ENCODE data around the gene IQGAP3. TPM values are rescaled to one million over a fixed set of nuclear protein-coding genes. Genes with fewer than 3 reads are reported as not detected.

Gene IQGAP3
- total RNA-seq, 1 experiment from 2014 or later, result 93.6 TPM

- no peaks in the 10 kb centered on the region for H3K9me3 Mint-ChIP-seq (ENCODE audit: low read depth, unreplicated experiment)
- H3K27me3 Mint-ChIP-seq (ENCODE audit: unreplicated experiment), result no peaks in the 10 kb centered on the region
- H3K4me3 Mint-ChIP-seq (ENCODE audit: low read depth, unreplicated experiment), result no peak overlapping the region
- no peak for DNase-seq
- CTCF ChIA-PET, result interaction anchor here (0.6 kb wide), 1 partner anchor 21 kb away, joined by 3 read pairs; no protein-coding TSS in a partner anchor
- no peaks in the 10 kb centered on the region for H3K4me1 Mint-ChIP-seq (ENCODE audit: low read depth, unreplicated experiment)
- TF ChIP-seq CTCF (IDR thresholded peaks at IDR 0.05; ENCODE audit: unreplicated experiment), result no peak
- no TSS peak for BruUV-seq (replicated peaks)
- H3K27ac Mint-ChIP-seq (ENCODE audit: unreplicated experiment), result no peak overlapping the region
- peaks cover 12% of the 10 kb centered on the region for H3K36me3 Mint-ChIP-seq (ENCODE audit: insufficient read depth, unreplicated experiment)
- intact Hi-C loops (cut with micrococcal nuclease; ENCODE audit: unreplicated experiment), result no loop called here
Measured at GRCh38 chr1:156559086-156559796, 13.1 kb downstream of the IQGAP3 start.

- Mint-ChIP-seq H3K27me3 (ENCODE audit: unreplicated experiment) (no peaks in the 10 kb centered on the region), H3K4me3 (ENCODE audit: low read depth, unreplicated experiment) (no peak overlapping the region), H3K4me1 (ENCODE audit: low read depth, unreplicated experiment) (peaks cover 19% of the 10 kb centered on the region), H3K9me3 (ENCODE audit: low read depth, unreplicated experiment) (no peaks in the 10 kb centered on the region), H3K27ac (ENCODE audit: unreplicated experiment) (no peak overlapping the region), H3K36me3 (ENCODE audit: insufficient read depth, unreplicated experiment) (peaks cover 26% of the 10 kb centered on the region)
- BruUV-seq (replicated peaks), result no TSS peak
- no peak for TF ChIP-seq CTCF (IDR thresholded peaks at IDR 0.05; ENCODE audit: unreplicated experiment)
- intact Hi-C loops (cut with micrococcal nuclease; ENCODE audit: unreplicated experiment), result no loop called here
- CTCF ChIA-PET, result no interaction called here
- no peak for DNase-seq
Measured at GRCh38 chr1:156556354-156556753, 16.0 kb downstream of the IQGAP3 start.

GRCh38 chr1:156555715-156556114 is 16.6 kb downstream of the IQGAP3 start:
- BruUV-seq (replicated peaks), result no TSS peak
- intact Hi-C loops (cut with micrococcal nuclease; ENCODE audit: unreplicated experiment), result no loop called here
- H3K27ac Mint-ChIP-seq (ENCODE audit: unreplicated experiment), result no peak overlapping the region

GRCh38 chr1:156554971-156555370 is 17.4 kb downstream of the IQGAP3 start:
- Mint-ChIP-seq H3K4me1 (ENCODE audit: low read depth, unreplicated experiment) (peaks cover 19% of the 10 kb centered on the region), H3K9me3 (ENCODE audit: low read depth, unreplicated experiment) (no peaks in the 10 kb centered on the region), H3K27me3 (ENCODE audit: unreplicated experiment) (no peaks in the 10 kb centered on the region), H3K4me3 (ENCODE audit: low read depth, unreplicated experiment) (no peak overlapping the region), H3K27ac (ENCODE audit: unreplicated experiment) (no peak overlapping the region), H3K36me3 (ENCODE audit: insufficient read depth, unreplicated experiment) (peaks cover 20% of the 10 kb centered on the region)
- intact Hi-C loops (cut with micrococcal nuclease; ENCODE audit: unreplicated experiment), result no loop called here
- BruUV-seq (replicated peaks), result no TSS peak
- CTCF ChIA-PET, result interaction anchor here (0.8 kb wide), 1 partner anchor 23 kb away, joined by 3 read pairs; no protein-coding TSS in a partner anchor
- TF ChIP-seq CTCF (IDR thresholded peaks at IDR 0.05; ENCODE audit: unreplicated experiment), result no peak
- DNase-seq, result no peak

More at GRCh38 chr1:156555715-156556114, 16.6 kb downstream of the IQGAP3 start:
- no peak for TF ChIP-seq CTCF (IDR thresholded peaks at IDR 0.05; ENCODE audit: unreplicated experiment)
- no peak overlapping the region for H3K4me3 Mint-ChIP-seq (ENCODE audit: low read depth, unreplicated experiment)
- H3K9me3 Mint-ChIP-seq (ENCODE audit: low read depth, unreplicated experiment), result no peaks in the 10 kb centered on the region
- CTCF ChIA-PET, result interaction anchor here (0.8 kb wide), 1 partner anchor 23 kb away, joined by 3 read pairs; no protein-coding TSS in a partner anchor
- H3K36me3 Mint-ChIP-seq (ENCODE audit: insufficient read depth, unreplicated experiment), result peaks cover 20% of the 10 kb centered on the region
- no peaks in the 10 kb centered on the region for H3K27me3 Mint-ChIP-seq (ENCODE audit: unreplicated experiment)
- H3K4me1 Mint-ChIP-seq (ENCODE audit: low read depth, unreplicated experiment), result peaks cover 19% of the 10 kb centered on the region
- DNase-seq, result no peak

Data from Calu3 (cell line).